ENCODE results near the gene SNX4. TPM values are rescaled to one million over a fixed set of nuclear protein-coding genes. Genes with fewer than 3 reads are reported as not detected.

Gene SNX4
- total and polyA plus RNA-seq, 2 of the 8 experiments (the other 6 are each of a cell fraction or from before 2014, with no cell fraction given) = 7.2 to 23.1 TPM

DNA sequence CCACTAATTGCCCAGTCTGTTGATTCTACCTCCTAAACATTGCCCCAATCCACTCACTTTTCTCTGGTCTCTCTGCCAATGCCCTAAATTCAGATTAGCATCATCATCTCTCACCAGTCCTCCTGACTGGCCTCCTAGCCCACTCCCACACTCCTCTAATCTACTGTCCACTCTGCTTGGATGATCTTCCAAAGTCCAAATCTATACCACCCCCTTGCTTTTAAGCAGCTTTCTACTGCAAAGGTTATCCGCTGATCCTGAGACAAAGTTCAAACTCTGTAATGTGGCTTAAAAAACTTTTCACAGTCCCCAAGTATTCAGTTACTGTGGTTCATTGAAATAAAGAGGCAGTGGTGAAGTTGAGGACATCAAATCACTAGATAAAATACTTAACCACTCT lies 37.6 kb downstream of the SNX4 start:
- Histone ChIP-seq H3K79me1 (ENCODE audit: low read depth, low read length) (no peaks in the 10 kb centered on the region), H3K27ac (ENCODE audit: low read depth, low read length) (no peak overlapping the region), H3K18ac (ENCODE audit: extremely low read depth, low read length) (no peak overlapping the region), H3K4me3 (ENCODE audit: extremely low read depth in 1 of 4, insufficient read depth in 2 of 4, low read depth in 3 of 4, low read length in 4 of 4) (no peak overlapping the region), H3K9ac (replicated peaks in 1 of 4; ENCODE audit: extremely low read depth in 1 of 4, low read depth in 3 of 4, low read length in 3 of 4) (no peak overlapping the region), H3K56ac (replicated peaks; ENCODE audit: insufficient read length, low read depth, low read length) (no peak overlapping the region), H4K20me1 (replicated peaks in 1 of 2; ENCODE audit: control insufficient read depth in 1 of 2, insufficient read depth in 2 of 2, low read length in 2 of 2) (no peaks in the 10 kb centered on the region), H2AFZ (ENCODE audit: low read length) (no peak overlapping the region), H2BK12ac (ENCODE audit: low read depth, low read length) (no peak overlapping the region), H3K9me3 (ENCODE audit: insufficient read depth in 2 of 2, low read depth in 1 of 2, low read length in 1 of 2) (no peaks in the 10 kb centered on the region), H2BK15ac (ENCODE audit: low read length) (no peak overlapping the region), H3K14ac (ENCODE audit: insufficient read length) (no peak overlapping the region), H3K23me2 (ENCODE audit: low read depth, low read length) (peaks cover 2% of the 10 kb centered on the region; the same call in 1 of the 2 replicates), H2BK120ac (replicated peaks; ENCODE audit: low read depth, low read length) (no peak overlapping the region), H3K4me2 (ENCODE audit: insufficient read depth in 1 of 2, low read depth in 2 of 2, low read length in 2 of 2) (no peak overlapping the region), H4K5ac (ENCODE audit: insufficient read length, low read depth, low read length) (no peak overlapping the region), H2BK20ac (ENCODE audit: low read length) (no peak overlapping the region), H3K36me3 (ENCODE audit: control insufficient read depth in 2 of 4, insufficient read depth in 4 of 4, low read length in 3 of 4) (peaks cover 0 to 2% (median 0%) of the 10 kb centered on the region in 4 experiments; a peak in 1 of 8 replicates), H3K27me3 (replicated peaks in 1 of 4; ENCODE audit: control insufficient read depth in 3 of 4, extremely low read depth in 1 of 4, insufficient read depth in 3 of 4, low read length in 3 of 4) (no peaks in the 10 kb centered on the region), H3K79me2 (ENCODE audit: control insufficient read depth in 1 of 2, insufficient read depth in 2 of 2, low read length in 2 of 2) (no peaks in the 10 kb centered on the region), H2AK5ac (ENCODE audit: low read depth, low read length) (no peak overlapping the region), H4K91ac (replicated peaks; ENCODE audit: insufficient read length, low read length) (no peak overlapping the region), H4K8ac (ENCODE audit: extremely low read depth, insufficient read depth, low read length) (no peak overlapping the region), H2BK5ac (ENCODE audit: low read depth, low read length) (no peak overlapping the region), H3K4me1 (replicated peaks in 1 of 4; ENCODE audit: control insufficient read depth in 3 of 4, insufficient read depth in 4 of 4, low read length in 3 of 4) (no peaks in the 10 kb centered on the region), H3K4ac (replicated peaks; ENCODE audit: insufficient read length, low read depth, low read length) (no peak overlapping the region), H3K23ac (ENCODE audit: insufficient read length) (no peak overlapping the region)
- no peak for FAIRE-seq
- 94% methylated on average over 1 of the region's 1 CpG; no CpG with 5 or more reads in 1 of the 2 experiments for WGBS, 2 experiments (ENCODE audit: extremely low coverage in 1 of 2, insufficient coverage in 1 of 2, insufficient read length in 1 of 2, insufficient replicate concordance in 2 of 2, low coverage in 1 of 2, low lambda C conversion rate in 2 of 2, missing lambda C conversion rate in 1 of 2)
- POLR2A ChIA-PET (ENCODE audit: partially characterized antibody) = interaction anchor here (0.8 kb wide), 1 partner anchor 16 kb away, joined by 4 read pairs; no protein-coding TSS in a partner anchor
- CTCF ChIA-PET (ENCODE audit: partially characterized antibody) = interaction anchor here (0.6 kb wide), 1 partner anchor 44 kb away, joined by 3 read pairs; no protein-coding TSS in a partner anchor
- no peak for DNase-seq (ENCODE audit: low read depth in 1 of 2, low spot score in 2 of 2)
- no peak for TF ChIP-seq HDAC6 (IDR thresholded peaks at IDR 0.05; ENCODE audit: low read depth, low read length)
- no peak for TF ChIP-seq CHD1 (IDR thresholded peaks at IDR 0.05; ENCODE audit: low read depth, low read length)
- no peak for TF ChIP-seq YY1 (IDR thresholded peaks at IDR 0.05; ENCODE audit: low read depth, low read length)
- no peak for TF ChIP-seq CHD2 (IDR thresholded peaks at IDR 0.05; ENCODE audit: low read length)
- no peak for TF ChIP-seq FOSL1 (IDR thresholded peaks at IDR 0.05; ENCODE audit: insufficient read depth, low read depth, low read length)
- no peak for TF ChIP-seq POLR2AphosphoS5 (IDR thresholded peaks at IDR 0.05; ENCODE audit: low read depth, low read length)
- no peak for TF ChIP-seq CBX5 (IDR thresholded peaks at IDR 0.05; ENCODE audit: low read depth, low read length)
- TF ChIP-seq GTF2F1 (IDR thresholded peaks at IDR 0.05; ENCODE audit: borderline replicate concordance, low read depth, low read length) = no peak
- TF ChIP-seq JUN (IDR thresholded peaks at IDR 0.05; ENCODE audit: low read depth, low read length) = no peak
- TF ChIP-seq, protein P1, sequence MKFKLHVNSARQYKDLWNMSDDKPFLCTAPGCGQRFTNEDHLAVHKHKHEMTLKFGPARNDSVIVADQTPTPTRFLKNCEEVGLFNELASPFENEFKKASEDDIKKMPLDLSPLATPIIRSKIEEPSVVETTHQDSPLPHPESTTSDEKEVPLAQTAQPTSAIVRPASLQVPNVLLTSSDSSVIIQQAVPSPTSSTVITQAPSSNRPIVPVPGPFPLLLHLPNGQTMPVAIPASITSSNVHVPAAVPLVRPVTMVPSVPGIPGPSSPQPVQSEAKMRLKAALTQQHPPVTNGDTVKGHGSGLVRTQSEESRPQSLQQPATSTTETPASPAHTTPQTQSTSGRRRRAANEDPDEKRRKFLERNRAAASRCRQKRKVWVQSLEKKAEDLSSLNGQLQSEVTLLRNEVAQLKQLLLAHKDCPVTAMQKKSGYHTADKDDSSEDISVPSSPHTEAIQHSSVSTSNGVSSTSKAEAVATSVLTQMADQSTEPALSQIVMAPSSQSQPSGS (IDR thresholded peaks at IDR 0.05; ENCODE audit: low read length) = no peak
- TF ChIP-seq BRCA1 (IDR thresholded peaks at IDR 0.05; ENCODE audit: low read depth, low read length) = no peak
- TF ChIP-seq TAF1 (IDR thresholded peaks at IDR 0.05; ENCODE audit: low read depth, low read length) = no peak
- TF ChIP-seq, protein P2, sequence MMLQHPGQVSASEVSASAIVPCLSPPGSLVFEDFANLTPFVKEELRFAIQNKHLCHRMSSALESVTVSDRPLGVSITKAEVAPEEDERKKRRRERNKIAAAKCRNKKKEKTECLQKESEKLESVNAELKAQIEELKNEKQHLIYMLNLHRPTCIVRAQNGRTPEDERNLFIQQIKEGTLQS (IDR thresholded peaks at IDR 0.05; ENCODE audit: insufficient read depth, low read depth, low read length) = no peak
- no peak for TF ChIP-seq POLR2A (IDR thresholded peaks at IDR 0.05; ENCODE audit: control extremely low read depth in 1 of 2, low read depth in 2 of 2, low read length in 2 of 2)
